Inflammatory macrophage treated with lipopolysaccharide for 1 hour (primary cell): ENCODE measurements around the gene LRRC73.
"Not testable (repeated sequence)": the region's sequence is repeated elsewhere in the genome, so short reads cannot be mapped to it uniquely, and the experiment has no call there.

ENCODE experiments used
- DNase-seq, 2 donors: peaks; one replicate each; pipeline ENCODE4 v3.0.0-alpha.2; 2020 to 2022

LRRC73 gene

DNA sequence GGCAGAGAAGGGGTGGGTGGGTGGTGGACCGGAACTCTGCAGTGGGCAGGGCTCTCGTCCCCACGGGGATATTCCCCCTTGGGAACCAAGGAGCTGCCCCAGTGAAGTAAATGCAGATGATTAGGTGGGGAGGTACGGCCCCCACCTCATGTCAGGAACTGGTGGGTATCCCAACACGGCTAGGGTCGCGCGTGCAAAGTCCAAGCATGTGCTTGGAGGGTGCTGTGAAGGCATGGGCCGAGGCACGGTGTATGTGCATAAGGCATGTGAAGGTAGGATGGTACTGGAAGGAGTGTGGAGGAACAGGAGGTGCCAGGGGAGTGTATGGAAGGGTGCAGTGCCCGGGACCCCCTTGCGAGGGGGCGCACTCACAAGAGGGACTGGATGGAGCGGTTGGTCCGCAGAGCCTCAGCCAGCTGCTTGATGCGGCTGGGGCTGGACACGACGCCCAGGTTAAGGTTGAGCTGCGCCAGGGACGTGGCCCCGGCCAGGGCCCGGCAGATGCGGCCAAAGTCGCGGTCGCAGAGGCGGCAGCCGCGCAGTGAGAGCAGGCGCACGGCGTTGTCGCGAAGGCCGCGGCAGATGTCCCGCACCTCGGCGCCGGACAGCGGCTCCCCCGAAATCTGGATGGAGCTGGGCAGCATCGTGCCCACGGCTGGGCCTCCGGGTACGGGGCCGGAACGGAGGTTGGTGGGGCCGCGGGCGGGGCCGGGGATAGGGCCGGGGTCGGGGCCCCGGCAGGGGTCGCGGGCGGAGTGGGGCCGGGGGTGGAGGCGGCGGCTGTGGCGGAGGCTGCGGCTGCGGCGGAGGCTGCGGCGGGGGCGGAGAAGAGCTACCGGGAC is 783 bp downstream of the LRRC73 start:
- DNase-seq = no peak

DNA sequence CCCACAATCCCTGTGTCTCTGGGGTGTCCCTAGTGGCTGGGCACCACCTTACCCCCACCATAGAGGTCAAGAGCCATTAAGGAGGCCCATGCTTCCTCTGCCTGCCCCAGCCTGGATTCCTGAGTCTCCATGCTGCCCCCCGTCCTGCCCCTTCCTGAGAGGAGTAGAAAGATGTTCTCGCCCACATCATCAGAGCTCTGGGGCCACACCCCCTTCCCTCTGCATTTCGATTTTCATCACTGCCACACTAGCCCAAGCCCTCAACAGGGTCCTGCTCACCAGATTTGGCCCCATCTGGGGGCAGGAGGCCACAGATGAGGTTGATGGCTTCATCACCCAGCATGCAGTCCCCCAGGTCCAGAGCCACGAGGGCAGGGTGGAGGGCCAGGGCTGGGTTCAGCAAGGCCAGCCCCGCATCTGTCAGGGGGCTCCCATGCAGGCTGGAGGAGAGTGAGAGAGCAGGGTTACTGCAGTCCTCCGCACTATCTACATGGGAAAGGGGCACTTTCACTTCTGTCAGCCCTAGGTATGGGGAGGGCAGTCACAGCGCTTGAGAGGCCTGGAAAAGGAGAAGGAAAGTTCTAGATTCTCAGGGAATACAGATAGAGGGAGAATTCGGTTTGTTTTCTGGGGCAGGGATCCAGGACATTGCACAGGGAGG is 1.5 kb downstream of the LRRC73 start:
- DNase-seq = no peak

DNA sequence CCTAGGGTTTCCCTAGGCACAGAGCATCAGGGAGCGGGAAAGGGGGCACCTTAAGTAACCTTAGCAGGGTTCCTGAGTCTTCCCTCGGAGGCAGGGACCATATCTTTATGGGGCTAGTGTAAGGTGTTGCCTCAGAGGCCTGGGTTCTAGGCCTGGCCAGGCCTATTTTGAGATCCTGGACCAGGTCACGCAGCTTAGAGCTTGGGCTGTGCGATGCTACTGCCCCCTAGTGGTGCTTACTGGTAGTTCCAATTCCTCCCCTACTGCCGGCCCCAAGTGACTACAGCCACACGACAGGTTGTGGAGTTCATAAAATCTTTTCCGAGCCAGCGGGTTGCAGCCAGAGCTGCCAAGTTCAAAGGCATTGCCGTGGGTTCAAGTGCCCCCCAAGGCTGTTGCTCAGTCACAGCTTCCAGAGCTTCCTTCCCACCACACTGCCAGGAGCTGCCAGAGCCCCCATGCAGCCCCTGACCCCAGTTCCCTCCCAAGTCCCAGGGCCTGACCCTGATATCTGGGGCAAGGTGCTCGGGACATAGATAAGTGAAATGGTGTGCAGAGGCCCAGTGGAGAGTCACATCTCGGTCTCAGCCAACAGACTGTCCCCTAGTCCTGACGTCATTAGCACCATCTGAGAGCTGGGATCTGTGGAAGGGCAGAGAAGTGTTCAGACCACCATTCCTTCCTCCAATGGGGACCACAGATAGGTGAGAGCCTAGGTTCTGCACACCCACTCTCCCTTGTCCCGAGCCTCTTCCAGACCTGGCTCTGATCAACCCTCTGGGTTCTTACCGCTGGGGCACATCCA is 3.3 kb downstream of the LRRC73 start:
- DNase-seq = peak; percentile 64 to 97

DNA sequence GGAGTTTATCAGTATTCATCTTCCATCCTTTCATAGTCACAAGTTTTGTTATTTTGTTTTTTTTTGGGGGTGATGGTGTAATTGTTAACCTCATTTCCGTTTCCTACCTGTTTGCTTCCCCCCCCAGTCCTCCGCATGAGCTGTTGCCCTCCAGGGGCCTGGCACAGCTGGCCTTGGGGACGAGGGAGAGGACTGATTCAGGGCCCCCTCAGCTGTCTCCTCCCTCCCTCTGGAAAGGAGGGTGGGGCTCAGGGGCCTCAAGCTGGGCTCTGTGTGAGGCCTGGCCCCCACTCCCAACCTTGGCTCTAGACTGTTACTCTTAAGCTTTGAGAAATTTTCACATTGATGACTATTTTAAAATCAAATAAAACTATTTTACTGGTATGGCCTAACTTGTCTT is 4.0 kb downstream of the LRRC73 start:
- DNase-seq = no peak

DNA sequence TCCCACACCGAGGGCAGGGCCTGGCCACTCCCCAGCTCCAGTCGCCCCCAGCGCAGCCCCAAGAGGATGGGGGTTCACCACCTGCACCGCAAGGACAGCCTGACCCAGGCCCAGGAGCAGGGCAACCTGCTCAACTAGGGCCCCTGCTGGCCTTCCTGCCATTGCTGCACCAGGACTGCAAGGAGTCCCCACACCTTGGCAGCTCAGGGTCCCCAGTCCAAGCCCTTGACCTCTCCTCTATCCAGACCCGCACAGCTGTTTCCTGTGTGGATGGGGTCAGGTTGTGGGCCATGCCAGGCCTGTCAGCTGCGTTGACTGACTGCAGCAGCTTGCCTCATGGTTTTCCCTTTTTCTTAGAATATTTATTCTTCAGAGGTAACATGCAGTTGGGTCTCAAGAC is 4.4 kb downstream of the LRRC73 start:
- no peak for DNase-seq

DNA sequence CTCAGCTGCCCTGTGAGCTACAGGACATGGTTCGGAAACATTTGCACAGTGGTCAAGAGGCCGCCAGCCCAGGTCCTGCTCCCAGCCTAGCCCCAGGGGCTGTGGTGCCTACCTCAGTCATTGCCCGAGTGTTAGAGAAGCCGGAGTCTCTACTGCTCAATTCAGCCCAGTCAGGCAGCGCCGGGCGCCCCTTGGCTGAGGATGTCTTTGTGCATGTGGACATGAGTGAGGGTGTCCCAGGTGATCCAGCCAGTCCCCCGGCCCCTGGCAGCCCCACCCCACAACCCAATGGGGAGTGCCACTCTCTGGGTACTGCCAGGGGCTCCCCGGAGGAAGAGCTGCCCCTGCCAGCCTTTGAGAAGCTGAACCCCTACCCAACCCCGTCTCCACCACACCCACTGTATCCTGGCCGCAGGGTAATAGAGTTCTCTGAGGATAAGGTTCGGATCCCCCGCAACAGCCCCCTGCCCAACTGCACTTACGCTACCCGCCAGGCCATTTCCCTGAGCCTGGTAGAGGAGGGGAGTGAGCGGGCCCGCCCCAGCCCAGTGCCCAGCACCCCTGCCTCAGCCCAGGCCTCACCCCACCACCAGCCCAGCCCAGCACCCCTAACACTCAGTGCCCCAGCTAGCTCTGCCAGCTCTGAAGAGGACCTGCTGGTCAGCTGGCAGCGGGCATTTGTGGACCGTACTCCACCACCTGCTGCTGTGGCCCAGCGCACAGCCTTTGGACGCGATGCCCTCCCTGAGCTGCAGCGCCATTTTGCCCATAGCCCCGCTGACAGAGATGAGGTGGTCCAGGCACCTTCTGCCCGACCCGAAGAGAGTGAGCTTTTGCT is 5.2 kb downstream of the LRRC73 start:
- DNase-seq = no peak

DNA sequence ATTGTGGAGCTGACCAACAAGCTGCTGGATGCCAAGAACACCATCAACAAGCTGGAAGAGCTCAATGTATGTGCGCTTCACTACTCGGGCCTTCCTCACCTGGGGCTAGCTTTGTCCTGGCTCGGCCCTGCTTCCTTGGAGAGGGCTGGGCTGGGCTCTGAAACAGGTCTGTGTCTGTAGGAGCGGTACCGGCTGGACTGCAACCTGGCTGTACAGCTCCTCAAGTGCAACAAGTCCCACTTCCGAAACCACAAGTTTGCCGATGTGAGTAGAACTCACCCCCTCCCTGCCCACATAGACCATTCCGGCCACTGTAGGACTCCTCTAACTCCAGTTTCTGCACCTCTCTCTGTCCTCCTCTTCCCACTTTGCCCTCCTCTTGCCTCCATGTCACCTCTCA is 6.7 kb downstream of the LRRC73 start:
- DNase-seq = no peak

DNA sequence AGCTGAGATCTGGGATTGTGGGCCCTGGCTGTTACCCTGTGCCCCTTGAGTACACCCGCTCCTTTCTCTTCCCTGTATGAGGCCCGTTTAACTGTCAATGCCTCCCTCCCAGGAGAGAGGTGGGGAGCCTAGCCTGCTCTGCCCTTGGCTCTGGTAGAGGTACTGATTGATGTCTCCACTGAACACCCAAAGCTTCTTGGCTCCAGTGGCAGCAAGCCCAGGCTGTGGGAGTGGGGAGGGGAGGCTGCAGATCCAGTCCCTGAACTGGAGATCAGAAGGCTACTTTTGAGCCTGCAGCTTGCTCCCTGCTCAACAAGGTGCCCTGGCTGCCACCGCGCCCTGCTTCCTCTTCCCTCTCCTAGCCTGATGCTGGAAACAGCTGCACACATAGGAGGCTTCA is 7.5 kb downstream of the LRRC73 start:
- no peak for DNase-seq

DNA sequence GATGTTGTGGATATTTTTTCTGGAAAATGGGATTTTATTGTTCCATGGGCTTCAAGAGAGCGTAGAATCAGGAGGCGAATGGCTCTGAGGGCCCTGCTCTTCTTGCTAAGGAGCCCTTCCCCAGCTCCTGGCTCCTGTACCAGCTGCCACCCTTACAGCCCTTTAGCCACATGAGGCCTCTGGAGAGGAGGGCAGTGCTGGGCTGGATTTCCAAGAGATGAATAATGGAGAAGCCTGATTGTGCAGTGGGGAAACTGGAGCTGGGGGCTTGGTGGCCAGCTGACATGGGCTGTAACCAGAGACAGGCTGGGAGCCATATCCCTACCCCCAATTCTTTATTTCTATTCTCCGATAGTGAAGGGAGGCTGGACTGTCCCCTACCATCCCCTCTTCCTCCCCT is 9.2 kb downstream of the LRRC73 start:
- DNase-seq = no peak

DNA sequence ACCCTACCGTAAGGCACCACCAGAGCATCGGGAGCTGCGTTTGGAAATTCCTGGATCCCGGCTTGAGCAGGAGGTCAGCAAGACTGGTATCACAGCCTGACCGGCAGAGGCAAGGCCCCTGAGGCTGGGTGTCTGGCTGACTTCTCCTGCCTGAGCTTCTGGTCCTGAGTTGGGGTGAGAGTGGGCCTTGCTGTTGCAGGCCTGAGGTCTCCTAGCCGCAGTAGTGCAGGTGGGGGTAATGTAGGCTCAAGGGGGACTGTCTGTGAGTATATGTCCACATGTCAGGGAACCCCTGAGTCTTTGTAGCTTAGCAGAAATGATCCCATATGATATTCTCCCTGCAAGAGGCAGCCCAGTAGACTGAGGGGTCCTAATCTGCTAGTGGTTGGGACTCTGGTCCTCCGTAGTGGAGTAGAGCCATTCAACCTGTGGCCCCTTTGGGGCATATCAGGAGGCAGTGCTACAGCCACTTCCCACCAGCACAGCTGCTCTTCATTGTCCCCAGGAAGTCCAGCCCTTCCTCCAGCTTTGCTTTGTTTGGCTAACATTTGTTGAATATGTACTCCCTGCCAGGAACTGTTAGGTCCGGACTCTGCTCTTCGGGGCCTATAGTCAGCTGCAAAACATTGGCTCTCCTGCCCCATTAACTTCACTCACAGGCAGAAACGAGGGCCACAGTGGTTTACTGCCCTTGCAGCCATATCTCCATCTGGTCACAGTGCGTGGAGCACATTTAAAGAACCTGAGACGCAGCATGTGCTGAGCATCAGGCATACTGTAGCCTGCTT is 10.9 kb downstream of the LRRC73 start:
- no peak for DNase-seq

DNA sequence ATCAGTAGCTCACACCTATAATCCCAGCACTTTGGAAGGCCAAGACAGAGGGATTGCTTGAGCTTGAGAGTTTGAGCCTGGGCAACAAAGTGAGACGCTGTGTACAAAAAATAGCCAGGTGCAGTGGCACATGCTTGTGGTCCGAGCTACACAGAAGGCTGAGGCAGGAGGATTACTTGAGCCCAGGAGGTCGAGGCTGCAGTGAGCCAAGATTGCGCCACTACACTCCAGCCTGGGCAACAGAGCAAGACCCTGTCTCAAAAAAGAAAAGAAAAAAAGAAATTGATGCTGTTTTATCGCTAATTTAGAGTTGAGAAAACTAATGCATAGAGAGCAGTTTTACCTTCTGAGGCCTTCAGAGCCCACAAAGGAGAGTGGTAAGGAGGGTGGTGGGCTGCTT is 11.9 kb downstream of the LRRC73 start:
- not testable (repeated sequence) for DNase-seq

DNA sequence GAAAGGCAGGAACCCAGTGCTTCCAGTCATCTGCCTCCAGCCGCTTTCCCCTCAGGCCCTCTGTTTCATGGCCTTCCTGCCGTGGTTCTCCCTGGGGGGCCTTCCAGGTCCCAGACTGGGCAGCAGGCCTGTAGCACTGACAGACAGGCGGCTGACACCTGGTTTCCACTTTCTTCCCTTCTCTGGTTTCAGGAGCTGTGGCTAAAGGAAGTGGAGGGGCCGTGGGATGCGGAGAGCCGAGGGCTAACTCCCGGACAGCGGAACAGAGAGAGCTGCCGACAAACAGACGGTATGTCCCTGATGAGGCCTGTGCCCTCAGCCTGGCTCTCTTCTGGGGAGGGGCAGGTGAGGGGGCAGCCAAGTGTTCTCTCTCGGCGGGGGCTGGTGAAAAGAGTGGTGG is 12.5 kb downstream of the LRRC73 start:
- no peak for DNase-seq

DNA sequence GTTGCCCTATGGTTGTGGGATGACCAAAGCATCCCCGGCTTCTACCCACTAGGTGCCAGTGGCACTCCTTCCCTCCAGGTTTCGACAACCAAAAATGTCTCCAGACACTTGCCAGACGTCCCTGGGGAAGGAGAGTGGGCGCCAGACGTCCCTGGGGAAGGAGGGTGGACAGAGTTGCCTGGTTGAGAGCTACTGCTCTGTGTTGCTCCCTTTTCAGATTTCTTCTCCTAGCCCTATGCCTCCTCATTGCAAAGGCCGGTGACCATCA is 13.1 kb downstream of the LRRC73 start:
- no peak for DNase-seq

DNA sequence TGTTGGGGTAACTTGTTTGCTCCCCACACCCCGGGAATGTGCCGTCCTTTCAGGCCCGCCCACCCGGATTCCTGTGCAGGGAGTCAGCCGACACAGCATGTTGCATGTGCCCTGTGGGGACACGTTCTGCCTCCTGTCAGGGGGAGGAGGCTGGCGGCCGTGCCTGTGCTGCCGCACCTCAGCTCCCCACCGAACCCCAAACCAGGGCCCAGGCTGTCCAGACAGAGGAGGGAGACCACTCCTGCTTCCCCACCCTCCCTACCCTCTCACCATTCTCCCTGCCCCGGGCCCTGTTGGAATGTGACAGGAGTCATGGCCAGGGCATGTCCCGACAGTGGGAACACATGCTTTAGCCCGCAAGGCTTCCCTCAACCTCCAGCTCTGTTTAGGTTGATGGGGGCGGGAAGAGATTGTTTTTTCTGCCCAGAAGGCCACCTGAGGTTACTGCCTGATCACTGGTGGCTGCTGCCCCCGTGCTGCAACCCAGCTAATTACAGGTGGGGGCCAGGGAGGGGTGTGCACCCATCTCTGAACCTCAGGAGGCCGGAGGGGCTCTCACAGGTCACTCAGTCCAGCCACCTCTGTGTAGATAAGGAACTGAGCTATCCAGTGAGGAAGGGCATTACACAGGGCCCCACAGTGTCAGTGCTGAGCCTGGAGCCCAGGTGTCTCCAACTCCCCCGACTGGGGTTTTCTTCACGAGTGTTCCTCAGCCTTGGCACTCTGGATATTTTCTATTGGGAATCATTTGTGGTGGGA is 13.6 kb downstream of the LRRC73 start:
- DNase-seq = no peak

DNA sequence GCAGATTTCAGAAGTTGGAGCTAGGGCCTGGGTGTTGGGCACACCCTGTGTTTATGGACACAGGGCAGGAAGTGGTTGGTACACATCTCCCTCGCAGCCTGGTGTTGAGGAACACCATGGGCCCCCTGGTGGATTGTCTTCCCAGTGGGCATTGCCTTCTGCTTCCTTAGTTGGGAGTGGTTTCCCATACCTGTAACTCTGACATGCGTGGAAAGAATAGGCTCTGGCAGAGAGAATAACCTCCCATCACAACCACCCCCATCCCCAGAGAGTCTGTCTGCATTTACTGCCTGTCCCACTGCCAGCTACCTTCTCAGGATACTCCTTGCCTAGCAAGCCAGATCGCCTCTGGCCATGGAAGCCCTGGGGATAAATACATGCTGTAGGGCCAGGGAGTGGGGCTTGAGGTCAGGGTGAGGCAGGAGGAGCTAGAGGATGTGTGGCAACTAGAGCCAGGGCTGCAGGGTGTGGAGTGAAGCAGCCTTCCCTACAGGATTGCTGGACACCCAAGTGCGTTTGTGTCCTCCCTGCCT is 14.7 kb downstream of the LRRC73 start:
- no peak for DNase-seq

DNA sequence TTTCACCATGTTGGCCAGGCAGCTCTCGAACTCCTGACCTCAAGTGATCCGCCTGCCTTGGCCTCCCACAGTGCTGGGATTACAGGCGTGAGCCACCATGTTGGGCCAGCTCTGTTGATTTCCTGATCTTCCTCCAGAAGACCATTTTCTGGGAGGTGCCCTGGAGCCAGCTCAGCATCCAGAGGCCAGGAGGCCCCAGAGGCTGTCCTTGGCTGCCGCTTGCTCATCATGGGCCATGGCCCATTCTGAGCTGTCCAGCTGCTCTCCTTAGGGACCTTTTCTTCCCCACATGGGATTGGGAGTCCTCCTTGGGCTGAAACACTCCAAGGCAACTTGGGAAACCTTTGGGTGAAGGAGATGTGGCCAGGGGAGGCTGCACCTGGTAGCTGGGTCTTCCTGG is 15.4 kb downstream of the LRRC73 start:
- no peak for DNase-seq

DNA sequence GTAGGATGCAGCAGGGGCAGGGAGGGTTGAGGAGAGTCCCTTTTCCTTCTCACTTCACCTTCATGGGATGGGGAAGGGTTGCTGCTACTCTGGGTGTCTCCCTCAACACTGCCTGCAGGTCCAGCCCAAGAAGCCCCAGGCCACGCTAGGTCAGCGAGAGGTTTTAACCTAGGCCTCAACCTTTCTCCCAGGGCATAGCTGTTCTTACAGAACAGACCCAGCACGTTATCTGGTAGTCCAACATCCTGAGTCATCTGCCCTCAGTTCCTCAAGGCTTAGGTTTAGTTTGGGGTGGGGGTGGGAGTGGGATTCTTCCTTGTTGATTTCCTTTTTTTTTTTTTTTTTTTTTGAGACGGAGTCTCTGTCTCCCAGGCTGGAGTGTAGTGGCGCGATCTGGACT is 15.8 kb downstream of the LRRC73 start:
- DNase-seq = no peak

DNA sequence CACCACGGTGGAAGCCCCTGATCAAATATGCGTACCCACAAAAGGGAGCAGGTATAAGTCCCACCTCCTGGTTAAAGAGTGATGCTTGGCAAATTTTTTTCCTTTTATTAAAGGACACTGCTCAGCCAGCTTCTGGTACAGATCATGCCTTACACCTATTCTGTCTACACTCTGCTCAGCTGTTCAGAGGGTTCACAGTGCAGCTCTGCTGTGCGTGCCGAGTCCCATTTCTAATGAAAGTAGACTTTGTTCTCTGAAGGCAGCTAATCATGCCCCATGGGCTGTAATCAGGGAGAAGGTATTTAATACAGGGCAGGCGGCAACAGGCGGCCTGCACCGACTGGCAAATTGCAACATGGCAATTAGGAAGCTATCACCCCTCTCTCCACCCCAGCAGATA is 16.3 kb downstream of the LRRC73 start:
- no peak for DNase-seq

DNA sequence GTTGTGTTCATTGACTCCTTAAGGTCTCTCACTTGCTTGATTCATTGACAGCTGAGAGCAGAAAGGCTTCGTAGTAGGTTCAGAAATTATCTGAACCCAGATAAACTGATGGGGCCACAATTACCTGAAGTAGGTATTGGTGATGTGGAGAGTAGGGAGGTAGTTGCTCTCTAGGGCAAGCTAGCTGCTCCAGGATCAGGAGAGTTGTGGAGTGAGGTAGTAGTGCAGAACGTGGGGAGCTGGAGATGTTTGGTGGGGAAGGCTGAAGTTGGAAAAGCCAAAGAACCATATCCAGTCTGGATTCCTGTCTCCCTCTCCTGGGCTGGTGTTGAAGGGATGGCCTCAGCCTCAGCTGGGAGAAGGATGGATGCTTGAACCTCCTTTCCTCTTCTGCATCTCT is 16.9 kb downstream of the LRRC73 start:
- no peak for DNase-seq

DNA sequence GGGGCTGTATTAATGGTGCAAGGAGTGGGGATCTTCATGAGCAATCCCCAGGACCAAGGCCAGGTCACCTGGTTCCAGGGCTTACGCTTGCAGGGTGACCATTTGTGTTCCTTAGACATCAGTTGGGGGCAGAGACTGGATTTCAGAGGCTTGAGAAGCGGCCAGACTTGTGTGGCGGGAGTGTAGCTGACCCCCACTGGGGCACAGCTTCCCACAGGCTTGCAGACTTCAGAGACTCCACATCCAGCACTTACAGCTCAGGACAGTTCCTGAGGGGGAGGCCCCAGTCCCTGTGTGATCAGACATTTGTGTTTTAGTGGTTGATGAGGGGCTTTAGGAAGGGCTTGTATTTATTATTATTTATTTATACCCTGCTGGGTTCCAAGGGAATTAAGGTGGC is 17.5 kb downstream of the LRRC73 start:
- DNase-seq = no peak
